GM19193 (cell line): Measurements from ENCODE around the gene RTEL1.

Experiments used
- POLR2A ChIP-seq: IDR thresholded peaks from 4 replicates; pipeline ENCODE4 v1.6.1; 2011; ENCODE audit not compliant: insufficient read depth, insufficient read length; ENCODE audit errors: extremely low read depth

The RTEL1 gene

GRCh38 chr20:63624486-63624885 is 33.6 kb upstream of the RTEL1 start:
- TF ChIP-seq POLR2A = no peak

GRCh38 chr20:63625771-63626423 is 32.2 kb upstream of the RTEL1 start:
- peak; percentile 70 for TF ChIP-seq POLR2A

GRCh38 chr20:63626424-63627128 is 31.5 kb upstream of the RTEL1 start, which contains the start of gene GMEB2:
Gene GMEB2 (minus strand): TSS chr20:63627101. CDS start chr20:63619397, 7,704 bp downstream.
- peak; percentile 46 for TF ChIP-seq POLR2A

GRCh38 chr20:63627129-63627750 is 30.9 kb upstream of the RTEL1 start:
- TF ChIP-seq POLR2A = peak; percentile 83

GRCh38 chr20:63627751-63628245 is 30.3 kb upstream of the RTEL1 start:
- no peak for TF ChIP-seq POLR2A

GRCh38 chr20:63628246-63628975 is 29.7 kb upstream of the RTEL1 start:
- peak; percentile 28 for TF ChIP-seq POLR2A

GRCh38 chr20:63633732-63634131 is 24.4 kb upstream of the RTEL1 start:
- TF ChIP-seq POLR2A = no peak

GRCh38 chr20:63635431-63636141 is 22.5 kb upstream of the RTEL1 start:
- no peak for TF ChIP-seq POLR2A

GRCh38 chr20:63636752-63637628 is 21.1 kb upstream of the RTEL1 start:
- TF ChIP-seq POLR2A = no peak

- peak; percentile 49 for TF ChIP-seq POLR2A
Measured at GRCh38 chr20:63639093-63639975, 18.8 kb upstream of the RTEL1 start.

- no peak for TF ChIP-seq POLR2A
Measured at GRCh38 chr20:63640086-63640485, 18.0 kb upstream of the RTEL1 start.

- TF ChIP-seq POLR2A = no peak
Measured at GRCh38 chr20:63641146-63641791, 16.8 kb upstream of the RTEL1 start.
